Right atrium auricular region (tissue), 2 donors: ENCODE measurements around the gene PRSS50. TPM values are rescaled to one million over a fixed set of nuclear protein-coding genes. Genes with fewer than 3 reads are reported as not detected.
"Not testable (repeated sequence)": the region's sequence is repeated elsewhere in the genome, so short reads cannot be mapped to it uniquely, and the experiment has no call there.

Experiments
- DNase-seq: peaks from one replicate; pipeline ENCODE4 v3.0.0-alpha.2; 2019; ENCODE audit warnings: low spot score
- H3K27ac ChIP-seq, 2 donors: fragments of 200-600 bp; sonication (generic); 1 replicate in 1 of 2; 2 replicates in 1 of 2; pipeline ENCODE4 v1.5.1; 2016 to 2019
- H3K27me3 ChIP-seq, 2 donors: fragments of 200-600 bp; sonication (generic); one replicate each; pipeline versions ENCODE4 v1.5.1 to v1.6.0; 2017 to 2019
- H3K36me3 ChIP-seq: fragments of 200-600 bp; sonication (generic); one replicate; pipeline ENCODE4 v1.5.1; 2016
- H3K4me1 ChIP-seq, 2 donors: fragments of 200-600 bp; sonication (generic); one replicate each; pipeline versions ENCODE4 v1.5.1 to v1.6.0; 2017 to 2019
- H3K4me3 ChIP-seq, 2 donors: fragments of 200-600 bp; sonication (generic); 1 replicate in 1 of 2; 2 replicates in 1 of 2; pipeline ENCODE4 v1.5.1; 2017 to 2019; ENCODE audit warnings: mild to moderate bottlenecking in 1 of 2, moderate library complexity in 1 of 2
- H3K9me3 ChIP-seq, 2 donors: fragments of 200-600 bp; sonication (generic); one replicate each; pipeline ENCODE4 v1.5.1; 2019
- total RNA-seq, 2 donors: library from RNA; depleted of rRNA; stranded (reverse); fragments of >200 nt; gene quantifications; one replicate each; pipeline ENCODE4 v1.1.0, GENCODE V29; 2016
- TF ChIP-seq, protein P1 (sequence below), 2 donors: fragments of 200-600 bp; sonication (generic); IDR thresholded peaks; one replicate each; pipeline ENCODE4 v1.5.1; 2019; ENCODE audit warnings: antibody characterized with exemption in 2 of 2

PRSS50 gene
- total RNA-seq, 2 donors from 2014 or later = 0.12 TPM; not detected in 1

DNA sequence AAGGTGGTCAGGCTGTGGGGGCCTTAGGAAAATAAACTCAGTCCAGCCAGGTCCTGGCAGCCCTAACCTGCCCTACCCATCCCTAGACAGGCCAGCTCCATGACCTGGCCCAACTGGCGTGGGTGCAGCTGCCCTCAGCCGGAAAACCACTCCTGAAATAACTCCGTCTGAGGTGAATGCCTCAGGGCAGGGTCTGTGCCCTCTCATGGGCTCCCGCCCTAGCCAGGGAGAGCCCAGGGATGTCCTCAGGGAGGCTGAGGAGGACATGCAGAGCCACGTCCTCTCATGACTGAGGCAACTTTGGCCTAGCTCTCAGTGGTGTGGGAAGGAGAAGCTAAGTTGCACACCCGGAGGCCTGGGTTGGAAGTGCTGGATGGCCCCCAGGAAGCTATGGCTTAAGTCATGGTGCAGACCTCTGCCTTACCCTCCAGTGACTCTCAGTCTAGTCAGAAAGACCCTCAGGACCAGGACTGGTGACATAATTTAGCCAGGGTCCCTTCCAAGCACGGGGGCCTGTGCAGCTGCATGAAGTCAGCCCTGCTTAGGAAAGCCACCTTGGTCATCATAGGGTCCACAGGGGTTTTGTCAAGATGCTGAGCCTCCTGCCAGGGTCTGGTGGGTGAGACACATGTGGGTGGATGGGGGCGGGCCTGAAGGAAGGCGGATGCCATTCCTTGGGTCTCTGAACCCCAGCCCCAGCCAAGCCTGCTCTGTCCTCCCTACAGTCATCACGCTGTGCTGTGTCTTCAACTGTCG lies 9.1 kb downstream of the PRSS50 start:
- no peak overlapping the region for H3K27ac ChIP-seq
- H3K4me3 ChIP-seq = no peak overlapping the region
- no peaks in the 10 kb centered on the region for H3K27me3 ChIP-seq
- no peaks in the 10 kb centered on the region for H3K4me1 ChIP-seq
- H3K36me3 ChIP-seq = no peaks in the 10 kb centered on the region
- TF ChIP-seq, protein P1, sequence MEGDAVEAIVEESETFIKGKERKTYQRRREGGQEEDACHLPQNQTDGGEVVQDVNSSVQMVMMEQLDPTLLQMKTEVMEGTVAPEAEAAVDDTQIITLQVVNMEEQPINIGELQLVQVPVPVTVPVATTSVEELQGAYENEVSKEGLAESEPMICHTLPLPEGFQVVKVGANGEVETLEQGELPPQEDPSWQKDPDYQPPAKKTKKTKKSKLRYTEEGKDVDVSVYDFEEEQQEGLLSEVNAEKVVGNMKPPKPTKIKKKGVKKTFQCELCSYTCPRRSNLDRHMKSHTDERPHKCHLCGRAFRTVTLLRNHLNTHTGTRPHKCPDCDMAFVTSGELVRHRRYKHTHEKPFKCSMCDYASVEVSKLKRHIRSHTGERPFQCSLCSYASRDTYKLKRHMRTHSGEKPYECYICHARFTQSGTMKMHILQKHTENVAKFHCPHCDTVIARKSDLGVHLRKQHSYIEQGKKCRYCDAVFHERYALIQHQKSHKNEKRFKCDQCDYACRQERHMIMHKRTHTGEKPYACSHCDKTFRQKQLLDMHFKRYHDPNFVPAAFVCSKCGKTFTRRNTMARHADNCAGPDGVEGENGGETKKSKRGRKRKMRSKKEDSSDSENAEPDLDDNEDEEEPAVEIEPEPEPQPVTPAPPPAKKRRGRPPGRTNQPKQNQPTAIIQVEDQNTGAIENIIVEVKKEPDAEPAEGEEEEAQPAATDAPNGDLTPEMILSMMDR (IDR thresholded peaks at IDR 0.05) = no peak
- DNase-seq = no peak
- H3K9me3 ChIP-seq = no peaks in the 10 kb centered on the region

DNA sequence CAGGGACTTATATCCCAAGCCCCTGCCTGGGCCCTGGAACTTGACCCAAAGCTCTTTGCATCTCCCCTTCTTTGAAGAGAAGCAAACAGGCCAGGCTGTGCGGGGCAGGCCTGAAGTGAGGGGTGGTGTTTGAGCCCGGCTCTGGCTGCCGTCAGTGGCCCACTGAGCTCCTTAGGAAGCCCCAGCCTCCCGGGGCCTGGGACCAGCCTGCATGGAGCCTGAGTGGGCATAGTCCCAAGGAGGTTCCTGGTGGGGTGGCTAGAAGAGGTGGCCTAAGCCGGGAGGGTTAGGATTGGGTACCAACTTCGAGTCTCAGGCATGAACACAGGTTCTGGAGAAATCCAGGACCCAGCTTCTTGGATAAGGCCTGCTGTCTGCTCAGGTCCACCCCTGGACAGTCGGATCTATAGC lies 10.1 kb downstream of the PRSS50 start:
- no peak for DNase-seq
- Histone ChIP-seq H3K27me3 (no peaks in the 10 kb centered on the region), H3K27ac (no peak overlapping the region), H3K9me3 (no peaks in the 10 kb centered on the region), H3K4me1 (no peaks in the 10 kb centered on the region), H3K4me3 (no peak overlapping the region), H3K36me3 (no peaks in the 10 kb centered on the region)
- TF ChIP-seq, protein P1 (IDR thresholded peaks at IDR 0.05) = no peak

DNA sequence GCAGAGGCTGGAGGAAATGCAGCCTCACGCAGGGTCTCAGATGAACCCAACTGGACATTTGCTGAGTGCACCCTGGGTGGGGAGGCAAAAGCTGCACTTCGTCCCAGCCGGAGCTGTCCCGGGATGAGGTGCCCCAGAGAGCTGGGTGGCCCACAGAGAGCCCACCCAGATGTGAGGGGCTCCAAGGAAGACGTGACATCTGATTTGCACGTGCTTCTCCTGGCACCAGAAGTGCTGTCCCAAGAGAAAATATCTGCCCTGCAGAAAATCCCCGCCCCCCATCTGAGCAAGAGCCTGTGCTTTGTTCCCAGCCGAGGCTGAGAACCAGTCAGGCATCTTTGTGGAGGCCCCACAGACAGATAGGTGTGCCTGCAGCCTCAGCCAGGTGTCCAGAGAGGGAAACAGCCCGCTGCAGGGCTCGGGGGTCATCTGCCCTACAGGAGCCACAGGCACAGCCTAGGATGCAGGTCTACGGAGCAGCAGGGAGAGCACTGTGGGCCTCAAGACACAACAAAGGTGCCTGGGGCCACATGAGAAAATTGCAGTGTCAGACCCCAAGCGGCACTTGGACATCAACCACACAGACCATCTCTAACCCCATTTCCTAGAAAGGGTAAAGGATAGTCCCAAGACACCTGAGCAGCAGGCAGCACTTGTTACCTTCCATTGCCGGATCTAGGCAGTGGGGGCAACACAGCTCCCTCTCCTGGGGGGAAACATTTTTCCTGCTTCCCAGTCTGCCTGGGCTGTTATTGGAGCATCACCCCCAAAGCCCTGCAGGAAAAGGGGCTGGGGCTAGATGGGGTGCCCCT lies 10.7 kb downstream of the PRSS50 start:
- no peak overlapping the region for H3K27ac ChIP-seq
- DNase-seq = no peak
- no peak overlapping the region for H3K4me3 ChIP-seq
- H3K36me3 ChIP-seq = no peaks in the 10 kb centered on the region
- H3K9me3 ChIP-seq = no peaks in the 10 kb centered on the region
- TF ChIP-seq, protein P1 (IDR thresholded peaks at IDR 0.05) = no peak
- H3K27me3 ChIP-seq = no peaks in the 10 kb centered on the region
- H3K4me1 ChIP-seq = peaks cover 0 to 3% of the 10 kb centered on the region in 2 donors

DNA sequence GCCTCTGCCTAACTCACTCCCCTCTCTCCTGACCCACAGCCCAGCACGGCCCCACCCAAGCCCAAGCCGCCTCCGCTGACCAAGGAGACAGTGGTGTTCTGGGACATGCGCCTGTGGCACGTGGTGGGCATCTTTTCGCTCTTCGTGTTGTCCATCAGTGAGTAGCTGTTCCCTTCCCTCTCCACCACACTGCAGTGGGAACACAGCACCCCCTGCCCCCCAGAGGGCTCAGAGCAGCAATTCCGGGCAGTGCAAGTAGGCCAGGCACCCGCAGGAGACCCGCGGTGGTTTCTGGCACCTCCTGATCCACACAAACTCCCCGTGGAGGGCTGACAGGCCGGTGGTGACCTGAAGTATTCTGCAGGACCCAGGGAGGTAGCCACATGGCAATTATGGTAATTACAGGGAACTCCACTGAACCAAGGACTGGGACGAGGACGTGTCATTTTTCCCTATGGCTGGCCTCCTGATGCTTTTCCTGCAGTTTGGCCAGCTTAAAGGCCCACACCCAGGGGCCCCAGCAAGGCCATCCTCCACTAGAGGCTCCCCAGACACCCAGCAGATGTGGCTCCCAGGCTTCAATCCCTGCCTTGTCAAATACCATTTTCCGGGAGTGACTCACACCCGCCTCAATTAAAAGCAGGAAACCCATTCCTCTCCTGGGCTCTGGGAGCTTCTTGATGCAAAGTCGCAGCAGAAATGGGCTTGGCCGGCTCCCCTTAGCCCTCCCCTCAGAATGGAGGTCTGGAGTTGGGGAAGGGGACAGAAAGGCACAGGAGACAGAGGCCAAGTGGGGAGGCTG lies 11.7 kb downstream of the PRSS50 start:
- no peak for DNase-seq
- Histone ChIP-seq H3K36me3 (no peaks in the 10 kb centered on the region), H3K9me3 (no peaks in the 10 kb centered on the region), H3K4me1 (peaks cover 0 to 13% of the 10 kb centered on the region in 2 donors), H3K27me3 (no peaks in the 10 kb centered on the region), H3K4me3 (no peak overlapping the region), H3K27ac (no peak overlapping the region)
- TF ChIP-seq, protein P1 (IDR thresholded peaks at IDR 0.05) = no peak

DNA sequence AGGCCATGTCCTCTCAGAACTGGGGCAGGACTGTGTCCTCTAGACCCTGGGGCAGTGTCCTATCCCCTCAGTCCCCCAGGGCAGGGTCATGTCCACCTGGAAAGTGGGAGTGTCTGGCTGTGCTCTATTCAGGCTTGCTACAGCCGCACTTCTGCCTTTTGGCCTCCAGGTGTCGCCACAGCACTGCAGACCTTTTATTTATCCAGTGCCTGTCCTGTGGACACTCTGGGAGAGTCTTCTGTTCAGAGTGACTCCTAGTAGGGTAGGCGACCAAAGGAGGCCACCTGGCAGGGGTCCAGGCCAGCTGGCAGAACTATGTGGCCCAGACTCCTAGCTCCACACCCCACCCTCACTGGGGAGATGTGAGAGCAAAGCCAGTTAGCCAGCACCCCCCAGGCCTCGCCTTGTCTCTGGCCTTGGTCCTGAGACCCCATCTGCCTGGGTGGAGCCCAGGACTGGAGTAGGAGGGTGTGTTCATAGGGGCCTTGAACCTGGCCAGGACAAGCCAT lies 12.6 kb downstream of the PRSS50 start:
- DNase-seq = peak; percentile 85
- TF ChIP-seq, protein P1 (IDR thresholded peaks at IDR 0.05) = peak; percentile 95 to 98
- H3K27me3 ChIP-seq = no peaks in the 10 kb centered on the region
- H3K36me3 ChIP-seq = no peaks in the 10 kb centered on the region
- H3K4me3 ChIP-seq = no peak overlapping the region
- H3K4me1 ChIP-seq = peaks cover 0 to 22% of the 10 kb centered on the region in 2 donors
- H3K9me3 ChIP-seq = no peaks in the 10 kb centered on the region
- no peak overlapping the region for H3K27ac ChIP-seq

DNA sequence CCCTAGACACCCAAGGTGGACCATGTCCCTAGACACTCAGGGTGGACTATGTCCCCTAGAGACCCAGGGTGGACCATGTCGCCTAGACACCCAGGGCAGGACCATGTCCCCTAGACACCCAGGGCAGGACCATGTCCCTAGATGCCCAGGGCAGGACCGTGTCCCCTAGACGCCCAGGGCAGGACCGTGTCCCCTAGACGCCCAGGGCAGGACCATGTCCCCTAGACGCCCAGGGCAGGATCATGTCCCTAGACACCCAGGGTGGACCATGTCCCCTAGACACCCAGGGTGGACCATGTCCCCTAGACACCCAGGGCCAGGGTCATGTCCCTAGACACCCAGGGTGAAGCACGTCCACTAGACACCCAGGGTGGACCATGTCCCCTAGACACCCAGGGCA lies 13.3 kb downstream of the PRSS50 start:
- H3K36me3 ChIP-seq, H3K9me3 ChIP-seq, H3K27me3 ChIP-seq, H3K4me3 ChIP-seq, DNase-seq, H3K27ac ChIP-seq: not testable (repeated sequence)
- peaks cover 0 to 30% of the 10 kb centered on the region in 2 donors for H3K4me1 ChIP-seq
